ENCODE data around the gene ABCB1.

ABCB1 gene

GRCh38 chr7:87494454-87494853, 106.2 kb downstream of the ABCB1 start:
- no peak overlapping the region for H2AFZ ChIP-seq (ENCODE audit: low read depth, low read length)

GRCh38 chr7:87483131-87483530, 117.6 kb downstream of the ABCB1 start:
- H2AFZ ChIP-seq (ENCODE audit: low read depth, low read length): no peak overlapping the region
- peaks cover 2% of the 10 kb centered on the region for H3K9me3 ChIP-seq (ENCODE audit: insufficient read depth, low read length, severe bottlenecking)
- H3K36me3 ChIP-seq (ENCODE audit: insufficient read depth, low read length): no peaks in the 10 kb centered on the region
- H3K4me2 ChIP-seq (ENCODE audit: insufficient read depth, low read length): no peak overlapping the region
- H3K27ac ChIP-seq (ENCODE audit: low read length): no peak overlapping the region
- ATAC-seq (ENCODE audit: insufficient read depth, low read depth) (no peak), DNase-seq (no peak)
- H3K79me2 ChIP-seq (ENCODE audit: insufficient read depth, low read length): no peaks in the 10 kb centered on the region
- no peaks in the 10 kb centered on the region for H3K27me3 ChIP-seq (ENCODE audit: insufficient read depth, low read length, poor library complexity)
- no peaks in the 10 kb centered on the region for H4K20me1 ChIP-seq (ENCODE audit: insufficient read depth, low read length)
- no peak overlapping the region for H3K9ac ChIP-seq (ENCODE audit: low read depth, low read length)
- TF ChIP-seq EZH2 (IDR thresholded peaks at IDR 0.05; ENCODE audit: borderline replicate concordance, low read depth, low read length, severe bottlenecking) (no peak), CTCF (IDR thresholded peaks at IDR 0.05; ENCODE audit: borderline replicate concordance, extremely low read depth, low read length, poor library complexity, severe bottlenecking) (no peak)
- no peaks in the 10 kb centered on the region for H3K4me1 ChIP-seq (ENCODE audit: insufficient read depth, low read length)
- no peak overlapping the region for H3K4me3 ChIP-seq (ENCODE audit: low read depth in 1 of 2, low read length in 2 of 2)

More at GRCh38 chr7:87494454-87494853, 106.2 kb downstream of the ABCB1 start:
- no peaks in the 10 kb centered on the region for H4K20me1 ChIP-seq (ENCODE audit: insufficient read depth, low read length)
- H3K27me3 ChIP-seq (ENCODE audit: insufficient read depth, low read length, poor library complexity): no peaks in the 10 kb centered on the region
- H3K4me1 ChIP-seq (ENCODE audit: insufficient read depth, low read length): no peaks in the 10 kb centered on the region
- H3K27ac ChIP-seq (ENCODE audit: low read length): no peak overlapping the region
- H3K9ac ChIP-seq (ENCODE audit: low read depth, low read length): no peak overlapping the region
- H3K36me3 ChIP-seq (ENCODE audit: insufficient read depth, low read length): no peaks in the 10 kb centered on the region
- H3K79me2 ChIP-seq (ENCODE audit: insufficient read depth, low read length): no peaks in the 10 kb centered on the region
- TF ChIP-seq CTCF (IDR thresholded peaks at IDR 0.05; ENCODE audit: borderline replicate concordance, extremely low read depth, low read length, poor library complexity, severe bottlenecking) (no peak), EZH2 (IDR thresholded peaks at IDR 0.05; ENCODE audit: borderline replicate concordance, low read depth, low read length, severe bottlenecking) (no peak)
- DNase-seq (no peak), ATAC-seq (ENCODE audit: insufficient read depth, low read depth) (no peak)
- no peak overlapping the region for H3K4me2 ChIP-seq (ENCODE audit: insufficient read depth, low read length)
- no peaks in the 10 kb centered on the region for H3K9me3 ChIP-seq (ENCODE audit: insufficient read depth, low read length, severe bottlenecking)
- H3K4me3 ChIP-seq (ENCODE audit: low read depth in 1 of 2, low read length in 2 of 2): no peak overlapping the region

- no peaks in the 10 kb centered on the region for H3K27me3 ChIP-seq (ENCODE audit: insufficient read depth, low read length, poor library complexity)
- H3K4me1 ChIP-seq (ENCODE audit: insufficient read depth, low read length): no peaks in the 10 kb centered on the region
- no peak for ATAC-seq (ENCODE audit: insufficient read depth, low read depth)
- H3K27ac ChIP-seq (ENCODE audit: low read length): no peak overlapping the region
- no peaks in the 10 kb centered on the region for H3K79me2 ChIP-seq (ENCODE audit: insufficient read depth, low read length)
- H3K36me3 ChIP-seq (ENCODE audit: insufficient read depth, low read length): no peaks in the 10 kb centered on the region
- H3K9me3 ChIP-seq (ENCODE audit: insufficient read depth, low read length, severe bottlenecking): peaks cover 2% of the 10 kb centered on the region
- no peak for DNase-seq
- no peak overlapping the region for H3K4me2 ChIP-seq (ENCODE audit: insufficient read depth, low read length)
- H4K20me1 ChIP-seq (ENCODE audit: insufficient read depth, low read length): no peaks in the 10 kb centered on the region
- H2AFZ ChIP-seq (ENCODE audit: low read depth, low read length): no peak overlapping the region
- H3K4me3 ChIP-seq (ENCODE audit: low read depth in 1 of 2, low read length in 2 of 2): no peak overlapping the region
- no peak overlapping the region for H3K9ac ChIP-seq (ENCODE audit: low read depth, low read length)
- TF ChIP-seq EZH2 (IDR thresholded peaks at IDR 0.05; ENCODE audit: borderline replicate concordance, low read depth, low read length, severe bottlenecking): no peak
- no peak for TF ChIP-seq CTCF (IDR thresholded peaks at IDR 0.05; ENCODE audit: borderline replicate concordance, extremely low read depth, low read length, poor library complexity, severe bottlenecking)
Measured at GRCh38 chr7:87482115-87482514, 118.6 kb downstream of the ABCB1 start.

- no peak overlapping the region for H3K27ac ChIP-seq (ENCODE audit: low read length)
- no peaks in the 10 kb centered on the region for H4K20me1 ChIP-seq (ENCODE audit: insufficient read depth, low read length)
- no peak overlapping the region for H3K4me2 ChIP-seq (ENCODE audit: insufficient read depth, low read length)
- no peaks in the 10 kb centered on the region for H3K27me3 ChIP-seq (ENCODE audit: insufficient read depth, low read length, poor library complexity)
- H2AFZ ChIP-seq (ENCODE audit: low read depth, low read length): no peak overlapping the region
- no peak for ATAC-seq (ENCODE audit: insufficient read depth, low read depth)
- H3K9ac ChIP-seq (ENCODE audit: low read depth, low read length): no peak overlapping the region
- no peaks in the 10 kb centered on the region for H3K79me2 ChIP-seq (ENCODE audit: insufficient read depth, low read length)
- no peaks in the 10 kb centered on the region for H3K4me1 ChIP-seq (ENCODE audit: insufficient read depth, low read length)
- no peaks in the 10 kb centered on the region for H3K36me3 ChIP-seq (ENCODE audit: insufficient read depth, low read length)
- DNase-seq: no peak
- TF ChIP-seq EZH2 (IDR thresholded peaks at IDR 0.05; ENCODE audit: borderline replicate concordance, low read depth, low read length, severe bottlenecking): no peak
- peaks cover 2% of the 10 kb centered on the region for H3K9me3 ChIP-seq (ENCODE audit: insufficient read depth, low read length, severe bottlenecking)
- no peak overlapping the region for H3K4me3 ChIP-seq (ENCODE audit: low read depth in 1 of 2, low read length in 2 of 2)
Measured at GRCh38 chr7:87480386-87480785, 120.3 kb downstream of the ABCB1 start.

All from DND-41 (cell line).